GM23248 (cell line): Measurements from ENCODE around the gene SLCO4C1. TPM values are rescaled to one million over a fixed set of nuclear protein-coding genes. Genes with fewer than 3 reads are reported as not detected.

Experiments used
- DNase-seq: peaks from one replicate; pipeline ENCODE4 v3.0.0-alpha.2; 2015
- H2AFZ ChIP-seq: fragments of 200-600 bp; sonication (generic); 2 replicates; pipeline ENCODE4 v1.6.1; 2016; ENCODE audit warnings: antibody characterized with exemption
- H3F3A ChIP-seq: fragments of 200-600 bp; sonication (generic); 2 replicates; pipeline ENCODE4 v1.6.1; 2016; ENCODE audit warnings: mild to moderate bottlenecking, antibody characterized with exemption, mixed run types; ENCODE audit not compliant: insufficient read depth
- H3K27ac ChIP-seq: fragments of 200-600 bp; sonication (generic); 2 replicates; pipeline ENCODE4 v1.5.1; 2016; ENCODE audit warnings: mild to moderate bottlenecking
- H3K27me3 ChIP-seq: fragments of 200-600 bp; sonication (generic); replicated peaks from 2 replicates; pipeline ENCODE4 v1.6.1; 2016; ENCODE audit warnings: mild to moderate bottlenecking; ENCODE audit not compliant: insufficient read depth
- H3K36me3 ChIP-seq: fragments of 200-600 bp; sonication (generic); 2 replicates; pipeline ENCODE4 v1.6.1; 2016; ENCODE audit warnings: low read depth, mild to moderate bottlenecking
- H3K4me1 ChIP-seq: fragments of 200-600 bp; sonication (generic); 2 replicates; pipeline ENCODE4 v1.6.1; 2016; ENCODE audit warnings: mild to moderate bottlenecking; ENCODE audit not compliant: insufficient read depth
- H3K4me2 ChIP-seq: fragments of 200-600 bp; sonication (generic); one replicate; pipeline ENCODE4 v1.6.1; 2016; ENCODE audit warnings: mild to moderate bottlenecking; ENCODE audit not compliant: unreplicated experiment
- H3K4me3 ChIP-seq: fragments of 200-600 bp; sonication (generic); 2 replicates; pipeline ENCODE4 v1.5.1; 2016; ENCODE audit warnings: mild to moderate bottlenecking
- H3K79me2 ChIP-seq: fragments of 200-600 bp; sonication (generic); 2 replicates; pipeline ENCODE4 v1.6.1; 2016; ENCODE audit warnings: mild to moderate bottlenecking; ENCODE audit not compliant: insufficient read depth
- H3K9ac ChIP-seq: fragments of 200-600 bp; sonication (generic); 2 replicates; pipeline ENCODE4 v1.6.1; 2016; ENCODE audit warnings: mild to moderate bottlenecking
- H3K9me2 ChIP-seq: fragments of 200-600 bp; sonication (generic); 2 replicates; pipeline ENCODE4 v1.6.1; 2016; ENCODE audit warnings: mixed run types, mild to moderate bottlenecking, moderate library complexity; ENCODE audit not compliant: insufficient read depth
- H3K9me3 ChIP-seq: fragments of 200-600 bp; sonication (generic); one replicate; pipeline ENCODE4 v1.6.1; 2017; ENCODE audit warnings: low read depth
- H4K20me1 ChIP-seq: fragments of 200-600 bp; sonication (generic); 2 replicates; pipeline ENCODE4 v1.6.0; 2016; ENCODE audit not compliant: insufficient read depth
- EZH2 ChIP-seq: fragments of 200-600 bp; sonication (generic); IDR thresholded peaks from 2 replicates; pipeline ENCODE4 v1.6.1; 2018; ENCODE audit warnings: antibody characterized with exemption, mild to moderate bottlenecking; ENCODE audit not compliant: insufficient read depth, poor library complexity, severe bottlenecking
- EZH2phosphoT487 ChIP-seq: fragments of 200-600 bp; sonication (generic); IDR thresholded peaks from 2 replicates; pipeline ENCODE4 v1.6.1; 2018; ENCODE audit warnings: antibody characterized with exemption, moderate library complexity, mild to moderate bottlenecking, low read depth; ENCODE audit not compliant: insufficient read depth
- WGBS, 2 experiments: methylation state at CpG; one replicate each; pipeline ENCODE4 v1.1.6; 2015 to 2017; ENCODE audit warnings: low lambda C conversion rate in 2 of 2, low coverage in 1 of 2; ENCODE audit errors: missing lambda C conversion rate in 2 of 2; 5-methylcytosine and 5-hydroxymethylcytosine counted together
- in situ Hi-C: fragments of 300-500 bp; cut with MboI; formaldehyde crosslinking; loops from 2 replicates; pipeline ENCODE4 v1.15.0; 2020
- polyA plus RNA-seq: library from polyadenylated mRNA; unstranded; fragments of >200 nt; fragmentation: Nextera tagmentation; extraction: Ambion mirVana; gene quantifications from 2 replicates; pipeline ENCODE4 v1.2.1, GENCODE V29; 2016
- total RNA-seq: library from RNA; depleted of rRNA; stranded (reverse); fragments of >200 nt; shearing (Covaris generic); gene quantifications from 2 replicates; pipeline ENCODE4 v1.2.3, GENCODE V29; 2014

The SLCO4C1 gene
- total and polyA plus RNA-seq, 2 experiments from 2014 or later, result not detected

DNA sequence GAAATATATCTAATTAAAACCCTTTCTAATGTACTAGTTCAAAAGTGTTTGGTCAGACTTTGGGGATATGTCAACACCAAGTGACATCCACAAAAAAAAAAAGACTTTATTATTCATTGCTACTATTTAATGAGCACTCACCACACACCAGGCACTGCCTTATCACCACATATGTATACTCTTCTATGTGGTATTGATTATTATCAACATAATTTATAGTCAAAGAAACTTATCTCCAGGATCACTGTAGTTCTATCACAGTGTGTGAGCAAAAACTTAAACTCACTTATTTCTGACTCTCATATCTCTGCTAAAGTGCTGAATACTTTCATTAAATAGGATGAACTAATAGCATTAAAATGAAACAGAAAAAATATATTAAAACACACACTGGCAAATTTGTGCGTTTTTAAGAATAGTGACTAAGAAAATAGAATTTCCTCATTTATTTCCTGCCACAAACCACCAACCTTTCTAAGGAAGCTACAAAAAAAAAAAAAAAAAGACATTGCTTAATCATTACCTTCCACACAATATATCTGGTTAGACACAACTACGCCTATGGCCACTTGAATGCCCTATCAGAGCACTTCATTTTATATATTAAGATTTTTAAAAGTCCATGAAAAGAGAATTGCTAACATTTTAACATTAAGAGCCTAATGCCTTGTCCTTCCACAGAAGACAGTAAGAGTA lies 12.8 kb downstream of the SLCO4C1 start:
- Histone ChIP-seq H3K4me1 (no peaks in the 10 kb centered on the region), H3K4me2 (no peak overlapping the region), H3K27me3 (no peaks in the 10 kb centered on the region), H2AFZ (no peak overlapping the region), H3K27ac (no peak overlapping the region), H3K79me2 (no peaks in the 10 kb centered on the region), H3F3A (no peaks in the 10 kb centered on the region), H4K20me1 (no peaks in the 10 kb centered on the region), H3K9me3 (no peaks in the 10 kb centered on the region), H3K36me3 (no peaks in the 10 kb centered on the region), H3K9ac (no peak overlapping the region), H3K9me2 (no peaks in the 10 kb centered on the region), H3K4me3 (no peak overlapping the region)
- 11 to 29% methylated on average over 2 of the region's 2 CpGs for WGBS, 2 experiments
- in situ Hi-C loops, result no loop called here
- no peak for DNase-seq
- no peak for TF ChIP-seq EZH2
- TF ChIP-seq EZH2phosphoT487, result no peak

DNA sequence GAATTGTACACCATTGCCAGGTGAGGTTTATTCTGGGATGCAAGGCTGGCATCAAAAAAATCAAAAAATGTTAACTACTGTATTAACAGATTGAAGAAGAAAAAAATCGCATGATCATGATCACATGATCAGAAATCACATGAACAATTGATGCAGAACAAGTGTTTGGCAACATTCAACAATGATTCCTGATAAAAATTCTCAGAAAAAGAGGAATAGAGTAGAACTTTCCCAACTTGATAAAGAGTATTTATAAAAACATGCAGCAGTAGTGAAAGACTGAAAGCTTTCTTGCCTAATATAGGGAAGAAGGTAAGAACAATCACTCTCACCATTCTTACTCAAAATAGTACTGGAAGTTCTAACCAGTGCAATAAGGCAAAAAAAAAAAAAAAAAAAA lies 16.4 kb downstream of the SLCO4C1 start:
- H3K4me3 ChIP-seq, result no peak overlapping the region
- no peaks in the 10 kb centered on the region for H3F3A ChIP-seq
- no peaks in the 10 kb centered on the region for H3K9me3 ChIP-seq
- H4K20me1 ChIP-seq, result no peaks in the 10 kb centered on the region
- H3K9ac ChIP-seq, result no peak overlapping the region
- no peaks in the 10 kb centered on the region for H3K4me1 ChIP-seq
- DNase-seq, result no peak
- H3K4me2 ChIP-seq, result no peak overlapping the region
- WGBS, 2 experiments, result 0% methylated on average over 1 of the region's 1 CpG
- in situ Hi-C loops, result no loop called here
- no peaks in the 10 kb centered on the region for H3K27me3 ChIP-seq
- no peak for TF ChIP-seq EZH2
- H3K36me3 ChIP-seq, result no peaks in the 10 kb centered on the region
- no peaks in the 10 kb centered on the region for H3K9me2 ChIP-seq
- no peak overlapping the region for H3K27ac ChIP-seq
- H2AFZ ChIP-seq, result no peak overlapping the region
- no peaks in the 10 kb centered on the region for H3K79me2 ChIP-seq

DNA sequence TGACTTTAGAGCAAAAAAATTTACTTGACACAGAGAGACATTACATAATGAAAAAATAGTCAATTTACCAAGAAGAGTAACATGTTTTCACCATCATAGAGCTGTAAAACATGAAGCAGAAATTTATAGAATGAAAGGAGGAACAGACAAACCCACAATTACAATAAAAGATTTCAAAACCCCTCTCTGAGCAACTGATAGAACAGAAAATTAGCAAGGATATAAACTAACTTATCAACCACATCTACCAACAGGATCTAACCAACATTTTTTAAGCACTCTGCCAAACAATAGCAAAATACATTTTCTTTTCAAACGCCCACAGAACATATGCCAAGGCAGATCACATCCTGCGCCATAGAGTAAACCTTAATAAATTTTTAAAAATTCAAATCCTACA lies 17.9 kb downstream of the SLCO4C1 start:
- in situ Hi-C loops, result no loop called here
- 31 to 35% methylated on average over 2 of the region's 2 CpGs for WGBS, 2 experiments
- no peaks in the 10 kb centered on the region for H3K9me2 ChIP-seq

DNA sequence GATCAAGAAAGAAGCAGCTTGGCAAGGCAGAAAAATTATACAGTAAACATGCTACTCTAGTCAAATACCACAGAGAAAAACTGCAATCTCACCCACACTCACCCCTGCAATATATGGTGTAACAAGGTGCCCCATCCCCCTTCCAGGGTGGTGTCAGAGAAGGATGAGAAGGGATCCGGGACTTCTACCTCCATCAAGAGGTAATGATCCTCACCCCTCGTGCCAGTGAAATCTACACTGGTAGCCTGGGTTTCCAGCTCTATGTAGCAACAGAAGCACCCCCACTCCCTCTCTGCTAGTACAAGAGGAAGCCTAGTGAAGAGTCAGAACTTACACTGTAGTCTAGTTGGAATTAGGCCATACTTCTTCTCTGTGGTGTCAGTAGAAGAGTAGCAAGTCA lies 18.9 kb downstream of the SLCO4C1 start:
- H3K27me3 ChIP-seq, result no peaks in the 10 kb centered on the region
- H4K20me1 ChIP-seq, result no peaks in the 10 kb centered on the region
- DNase-seq, result no peak
- 19 to 23% methylated on average over 2 of the region's 2 CpGs for WGBS, 2 experiments
- H3K9me3 ChIP-seq, result no peaks in the 10 kb centered on the region
- H3K79me2 ChIP-seq, result no peaks in the 10 kb centered on the region
- H3K27ac ChIP-seq, result no peak overlapping the region
- H3K4me1 ChIP-seq, result no peaks in the 10 kb centered on the region
- in situ Hi-C loops, result no loop called here
- no peaks in the 10 kb centered on the region for H3K36me3 ChIP-seq
- H3K4me3 ChIP-seq, result no peak overlapping the region
- H3K4me2 ChIP-seq, result no peak overlapping the region
- H3K9me2 ChIP-seq, result no peaks in the 10 kb centered on the region
- TF ChIP-seq EZH2phosphoT487 (no peak), EZH2 (no peak)
- H3K9ac ChIP-seq, result no peak overlapping the region
- no peaks in the 10 kb centered on the region for H3F3A ChIP-seq
- no peak overlapping the region for H2AFZ ChIP-seq

More for the DNA sequence above, 17.9 kb downstream of the SLCO4C1 start:
- H3K27ac ChIP-seq, result no peak overlapping the region
- DNase-seq, result no peak
- no peaks in the 10 kb centered on the region for H3K36me3 ChIP-seq
- H3F3A ChIP-seq, result no peaks in the 10 kb centered on the region
- TF ChIP-seq EZH2phosphoT487, result no peak
- TF ChIP-seq EZH2, result no peak
- no peaks in the 10 kb centered on the region for H3K27me3 ChIP-seq
- H3K4me2 ChIP-seq, result no peak overlapping the region
- no peak overlapping the region for H3K9ac ChIP-seq
- no peak overlapping the region for H2AFZ ChIP-seq
- H4K20me1 ChIP-seq, result no peaks in the 10 kb centered on the region
- H3K4me1 ChIP-seq, result no peaks in the 10 kb centered on the region
- no peaks in the 10 kb centered on the region for H3K79me2 ChIP-seq
- no peaks in the 10 kb centered on the region for H3K9me3 ChIP-seq
- no peak overlapping the region for H3K4me3 ChIP-seq

DNA sequence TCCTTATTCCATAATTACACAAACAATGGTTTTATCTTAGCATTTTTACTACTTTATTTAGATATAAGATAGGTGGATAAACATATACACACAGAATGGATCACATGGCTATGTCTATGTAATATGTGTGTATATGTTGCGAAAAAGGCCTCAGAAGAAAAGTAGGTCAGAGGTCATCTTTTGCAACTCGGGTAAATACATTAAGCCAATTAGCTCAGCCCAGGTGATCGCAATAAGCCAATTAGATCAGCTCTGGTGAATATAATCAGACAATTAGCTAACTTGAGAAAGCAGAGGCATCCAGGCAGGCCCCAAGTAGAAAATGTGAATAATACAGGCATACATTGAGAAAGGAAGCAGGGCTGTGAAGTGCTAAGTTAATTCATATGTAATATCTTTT lies 24.3 kb downstream of the SLCO4C1 start:
- Histone ChIP-seq H3K27me3 (no peaks in the 10 kb centered on the region), H3F3A (no peaks in the 10 kb centered on the region), H3K4me2 (no peak overlapping the region), H3K4me1 (no peaks in the 10 kb centered on the region), H2AFZ (no peak overlapping the region), H3K9me2 (no peaks in the 10 kb centered on the region), H3K9ac (no peak overlapping the region), H3K4me3 (no peak overlapping the region), H3K79me2 (no peaks in the 10 kb centered on the region), H3K9me3 (no peaks in the 10 kb centered on the region), H4K20me1 (no peaks in the 10 kb centered on the region), H3K36me3 (no peaks in the 10 kb centered on the region), H3K27ac (no peak overlapping the region)
- in situ Hi-C loops, result no loop called here
- TF ChIP-seq EZH2phosphoT487, result no peak
- TF ChIP-seq EZH2, result no peak
- WGBS, 2 experiments, result 20 to 21% methylated on average over 3 of the region's 3 CpGs
- no peak for DNase-seq
